Measurements from ENCODE around the gene GAGE12H. TPM values are rescaled to one million over a fixed set of nuclear protein-coding genes. Genes with fewer than 3 reads are reported as not detected.
"Not testable (repeated sequence)": the region's sequence is repeated elsewhere in the genome, so short reads cannot be mapped to it uniquely, and the experiment has no call there.

Gene GAGE12H
- not detected in 2 replicates for total RNA-seq

DNA sequence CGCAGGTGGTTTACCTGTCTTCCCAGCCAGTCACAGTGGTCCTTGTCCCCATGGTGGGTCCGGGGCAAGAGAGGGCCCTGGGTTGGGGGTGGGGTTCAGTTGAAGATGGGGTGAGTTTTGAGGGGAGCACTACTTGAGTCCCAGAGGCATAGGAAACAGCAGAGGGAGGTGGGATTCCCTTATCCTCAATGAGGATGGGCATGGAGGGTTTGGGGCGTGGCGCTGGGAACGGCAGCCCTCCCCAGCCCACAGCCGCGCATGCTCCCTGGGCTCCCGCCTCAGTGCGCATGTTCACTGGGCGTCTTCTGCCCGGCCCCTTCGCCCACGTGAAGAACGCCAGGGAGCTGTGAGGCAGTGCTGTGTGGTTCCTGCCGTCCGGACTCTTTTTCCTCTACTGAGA, at the start of gene GAGE12H:
Gene GAGE12H, plus strand, starts transcription at position 301 of the 400 bp plus-strand sequence. CDS start 1,155 bp downstream, outside the sequence.
- DNase-seq (ENCODE audit: low read depth); H3K27me3 ChIP-seq (ENCODE audit: control insufficient read depth, insufficient read depth, low read length); H3K36me3 ChIP-seq (ENCODE audit: control insufficient read depth, insufficient read depth, low read length); H3K4me3 ChIP-seq (ENCODE audit: low read depth, low read length): not testable (repeated sequence)

- H3K4me3 ChIP-seq (ENCODE audit: low read depth, low read length); H3K27me3 ChIP-seq (ENCODE audit: control insufficient read depth, insufficient read depth, low read length); DNase-seq (ENCODE audit: low read depth); H3K36me3 ChIP-seq (ENCODE audit: control insufficient read depth, insufficient read depth, low read length): not testable (repeated sequence)
Observed at GRCh38 chrX:49531877-49532276, 47.9 kb upstream of the GAGE12H start, which contains the start of gene GAGE12C. GAGE12C (plus strand) TSS chrX:49532177; CDS start chrX:49533332, 1,155 bp downstream.

DNA sequence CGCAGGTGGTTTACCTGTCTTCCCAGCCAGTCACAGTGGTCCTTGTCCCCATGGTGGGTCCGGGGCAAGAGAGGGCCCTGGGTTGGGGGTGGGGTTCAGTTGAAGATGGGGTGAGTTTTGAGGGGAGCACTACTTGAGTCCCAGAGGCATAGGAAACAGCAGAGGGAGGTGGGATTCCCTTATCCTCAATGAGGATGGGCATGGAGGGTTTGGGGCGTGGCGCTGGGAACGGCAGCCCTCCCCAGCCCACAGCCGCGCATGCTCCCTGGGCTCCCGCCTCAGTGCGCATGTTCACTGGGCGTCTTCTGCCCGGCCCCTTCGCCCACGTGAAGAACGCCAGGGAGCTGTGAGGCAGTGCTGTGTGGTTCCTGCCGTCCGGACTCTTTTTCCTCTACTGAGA, 38.3 kb upstream of the GAGE12H start, which contains the start of gene GAGE12D:
Gene GAGE12D, plus strand, starts transcription at position 301 of the 400 bp plus-strand sequence. CDS start 1,155 bp downstream, outside the sequence.
- H3K36me3 ChIP-seq (ENCODE audit: control insufficient read depth, insufficient read depth, low read length), result not testable (repeated sequence)

GRCh38 chrX:49550989-49551388, 28.8 kb upstream of the GAGE12H start, which contains the start of gene GAGE12E:
GAGE12E (plus strand) TSS chrX:49551289; CDS start chrX:49552444, 1,155 bp downstream.
- H3K36me3 ChIP-seq (ENCODE audit: control insufficient read depth, insufficient read depth, low read length); H3K27me3 ChIP-seq (ENCODE audit: control insufficient read depth, insufficient read depth, low read length); DNase-seq (ENCODE audit: low read depth); H3K4me3 ChIP-seq (ENCODE audit: low read depth, low read length): not testable (repeated sequence)

More for the DNA sequence above, 38.3 kb upstream of the GAGE12H start, which contains the start of gene GAGE12D:
- not testable (repeated sequence) for DNase-seq (ENCODE audit: low read depth); H3K27me3 ChIP-seq (ENCODE audit: control insufficient read depth, insufficient read depth, low read length); H3K4me3 ChIP-seq (ENCODE audit: low read depth, low read length)

GRCh38 chrX:49560542-49560941, 19.2 kb upstream of the GAGE12H start, which contains the start of gene GAGE12F:
GAGE12F (plus strand) TSS chrX:49560842; CDS start chrX:49561997, 1,155 bp downstream.
- H3K4me3 ChIP-seq (ENCODE audit: low read depth, low read length); H3K36me3 ChIP-seq (ENCODE audit: control insufficient read depth, insufficient read depth, low read length); DNase-seq (ENCODE audit: low read depth); H3K27me3 ChIP-seq (ENCODE audit: control insufficient read depth, insufficient read depth, low read length): not testable (repeated sequence)

DNA sequence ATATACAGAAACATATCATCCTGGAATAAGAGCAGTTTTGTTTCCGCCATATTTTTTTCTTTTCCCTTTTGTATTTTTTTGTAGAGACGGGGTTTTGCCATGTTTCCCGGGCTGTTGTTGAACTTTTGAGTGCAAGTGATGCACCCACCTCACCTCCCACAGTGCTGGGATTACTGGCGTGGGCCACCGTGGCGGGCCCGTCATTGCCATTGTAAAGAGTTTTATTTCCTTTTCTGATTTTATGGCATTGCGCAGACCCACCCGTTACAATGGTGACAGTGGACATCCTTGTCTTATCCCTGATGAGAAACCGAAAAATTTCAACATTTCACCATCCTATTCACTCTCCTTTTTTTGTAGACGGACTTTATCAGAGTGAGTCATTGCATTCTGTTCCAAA, 11.0 kb upstream of the GAGE12H start:
- not testable (repeated sequence) for H3K4me3 ChIP-seq (ENCODE audit: low read depth, low read length); H3K36me3 ChIP-seq (ENCODE audit: control insufficient read depth, insufficient read depth, low read length); DNase-seq (ENCODE audit: low read depth); H3K27me3 ChIP-seq (ENCODE audit: control insufficient read depth, insufficient read depth, low read length)

DNA sequence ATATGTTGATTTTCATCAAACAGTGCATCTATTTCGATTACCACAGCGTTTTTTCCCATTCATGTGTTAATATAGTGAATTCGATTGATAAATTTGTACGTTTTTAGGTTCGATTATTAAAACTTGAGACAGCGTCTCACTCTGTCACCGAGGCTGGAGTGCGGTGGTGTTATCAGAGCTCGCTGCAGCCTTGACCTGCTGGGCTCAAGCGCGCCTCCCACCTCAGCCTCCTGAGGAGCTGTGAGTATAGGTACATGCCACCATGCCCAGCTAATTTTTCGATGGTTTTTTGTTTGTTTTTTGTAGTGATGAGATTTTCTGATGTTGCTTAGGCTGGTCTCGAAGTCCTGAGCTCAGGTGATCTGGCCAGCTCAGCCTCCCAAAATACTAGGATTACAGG, 10.6 kb upstream of the GAGE12H start:
- not testable (repeated sequence) for H3K36me3 ChIP-seq (ENCODE audit: control insufficient read depth, insufficient read depth, low read length); DNase-seq (ENCODE audit: low read depth); H3K4me3 ChIP-seq (ENCODE audit: low read depth, low read length); H3K27me3 ChIP-seq (ENCODE audit: control insufficient read depth, insufficient read depth, low read length)

DNA sequence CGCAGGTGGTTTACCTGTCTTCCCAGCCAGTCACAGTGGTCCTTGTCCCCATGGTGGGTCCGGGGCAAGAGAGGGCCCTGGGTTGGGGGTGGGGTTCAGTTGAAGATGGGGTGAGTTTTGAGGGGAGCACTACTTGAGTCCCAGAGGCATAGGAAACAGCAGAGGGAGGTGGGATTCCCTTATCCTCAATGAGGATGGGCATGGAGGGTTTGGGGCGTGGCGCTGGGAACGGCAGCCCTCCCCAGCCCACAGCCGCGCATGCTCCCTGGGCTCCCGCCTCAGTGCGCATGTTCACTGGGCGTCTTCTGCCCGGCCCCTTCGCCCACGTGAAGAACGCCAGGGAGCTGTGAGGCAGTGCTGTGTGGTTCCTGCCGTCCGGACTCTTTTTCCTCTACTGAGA, 9.6 kb upstream of the GAGE12H start, which contains the start of gene GAGE12G:
Gene GAGE12G, plus strand, starts transcription at position 301 of the 400 bp plus-strand sequence. CDS start 1,155 bp downstream, outside the sequence.
- H3K4me3 ChIP-seq (ENCODE audit: low read depth, low read length); DNase-seq (ENCODE audit: low read depth); H3K27me3 ChIP-seq (ENCODE audit: control insufficient read depth, insufficient read depth, low read length); H3K36me3 ChIP-seq (ENCODE audit: control insufficient read depth, insufficient read depth, low read length): not testable (repeated sequence)

DNA sequence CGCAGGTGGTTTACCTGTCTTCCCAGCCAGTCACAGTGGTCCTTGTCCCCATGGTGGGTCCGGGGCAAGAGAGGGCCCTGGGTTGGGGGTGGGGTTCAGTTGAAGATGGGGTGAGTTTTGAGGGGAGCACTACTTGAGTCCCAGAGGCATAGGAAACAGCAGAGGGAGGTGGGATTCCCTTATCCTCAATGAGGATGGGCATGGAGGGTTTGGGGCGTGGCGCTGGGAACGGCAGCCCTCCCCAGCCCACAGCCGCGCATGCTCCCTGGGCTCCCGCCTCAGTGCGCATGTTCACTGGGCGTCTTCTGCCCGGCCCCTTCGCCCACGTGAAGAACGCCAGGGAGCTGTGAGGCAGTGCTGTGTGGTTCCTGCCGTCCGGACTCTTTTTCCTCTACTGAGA, 9.4 kb downstream of the GAGE12H start, which contains the start of gene GAGE2A:
Gene GAGE2A, plus strand, starts transcription at position 301 of the 400 bp plus-strand sequence. CDS start 1,155 bp downstream, outside the sequence.
- not testable (repeated sequence) for H3K4me3 ChIP-seq (ENCODE audit: low read depth, low read length); H3K36me3 ChIP-seq (ENCODE audit: control insufficient read depth, insufficient read depth, low read length); H3K27me3 ChIP-seq (ENCODE audit: control insufficient read depth, insufficient read depth, low read length); DNase-seq (ENCODE audit: low read depth)

DNA sequence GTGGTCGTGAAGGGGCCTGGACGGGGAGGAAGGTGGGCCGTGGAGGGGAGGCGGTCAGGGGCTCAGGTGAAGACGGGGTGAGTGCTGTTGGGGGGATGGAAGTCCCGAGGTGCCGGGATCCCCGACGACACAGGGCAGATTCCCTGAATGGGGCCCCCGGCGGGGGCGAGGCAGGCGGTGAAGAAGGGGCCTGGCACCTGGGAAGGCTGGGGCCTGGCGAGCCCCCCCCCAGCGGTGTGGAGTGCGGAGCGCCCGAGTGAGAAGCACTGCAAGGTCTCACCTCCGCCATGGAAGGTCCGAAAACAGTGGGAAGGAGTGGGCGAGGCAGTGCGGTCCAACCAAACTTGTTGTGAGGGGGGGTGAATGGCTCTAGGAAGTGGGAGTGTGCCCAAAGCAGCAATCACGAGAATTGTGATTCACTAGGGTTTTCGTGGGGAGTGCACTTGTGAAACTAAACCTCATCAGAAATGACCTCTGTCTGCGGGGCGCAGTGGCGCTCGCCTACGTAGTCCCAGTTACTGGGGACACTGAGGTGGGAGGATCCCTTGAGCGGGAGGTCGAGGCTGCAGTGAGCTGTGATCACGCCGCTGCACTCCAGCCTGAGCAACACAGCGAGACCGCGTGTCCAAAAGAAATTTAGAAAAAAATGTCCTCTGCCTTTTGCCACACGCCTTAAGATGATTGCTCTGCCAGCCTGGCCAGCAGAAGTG, 10.2 kb downstream of the GAGE12H start:
- not testable (repeated sequence) for H3K27me3 ChIP-seq (ENCODE audit: control insufficient read depth, insufficient read depth, low read length); DNase-seq (ENCODE audit: low read depth); H3K4me3 ChIP-seq (ENCODE audit: low read depth, low read length); H3K36me3 ChIP-seq (ENCODE audit: control insufficient read depth, insufficient read depth, low read length)

DNA sequence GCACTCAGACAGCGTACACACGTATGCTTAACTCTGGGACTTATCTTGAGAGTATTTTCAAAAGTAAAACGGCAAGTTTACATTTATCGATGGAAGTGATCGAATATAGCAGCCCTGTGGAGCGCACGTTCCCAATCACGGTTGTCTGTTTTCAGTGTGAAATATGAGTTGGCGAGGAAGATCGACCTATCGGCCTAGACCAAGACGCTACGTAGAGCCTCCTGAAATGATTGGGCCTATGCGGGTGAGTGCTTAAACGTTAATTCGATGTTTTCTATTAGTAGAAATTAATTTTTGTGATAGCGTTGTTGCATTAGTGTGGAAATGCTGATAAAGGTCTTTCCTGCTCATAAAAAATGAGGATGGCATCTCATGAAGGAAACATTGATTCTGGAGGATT, 10.7 kb downstream of the GAGE12H start:
- not testable (repeated sequence) for DNase-seq (ENCODE audit: low read depth); H3K36me3 ChIP-seq (ENCODE audit: control insufficient read depth, insufficient read depth, low read length); H3K27me3 ChIP-seq (ENCODE audit: control insufficient read depth, insufficient read depth, low read length); H3K4me3 ChIP-seq (ENCODE audit: low read depth, low read length)

GRCh38 chrX:49598720-49599119, 19.0 kb downstream of the GAGE12H start, which contains the start of gene GAGE1:
GAGE1 (plus strand) TSS chrX:49599020; CDS start chrX:49600175, 1,155 bp downstream.
- not testable (repeated sequence) for DNase-seq (ENCODE audit: low read depth); H3K27me3 ChIP-seq (ENCODE audit: control insufficient read depth, insufficient read depth, low read length); H3K4me3 ChIP-seq (ENCODE audit: low read depth, low read length); H3K36me3 ChIP-seq (ENCODE audit: control insufficient read depth, insufficient read depth, low read length)

All from kidney epithelial cell (primary cell).